ENCODE measurements around the gene CHERP.
A peak's percentile ranks its signal among the peaks of the same experiment; 100 is the strongest.
"Not testable (repeated sequence)": the region's sequence is repeated elsewhere in the genome, so short reads cannot be mapped to it uniquely, and the experiment has no call there.

The CHERP gene

GRCh38 chr19:16571283-16571682 is 29.0 kb upstream of the CHERP start:
- Mint-ChIP-seq H3K27me3 (ENCODE audit: low read depth) (no peaks in the 10 kb centered on the region), H3K4me1 (ENCODE audit: low read depth) (peaks cover 57% of the 10 kb centered on the region), H3K9me3 (peaks cover 2% of the 10 kb centered on the region), H3K27ac (peak overlapping the region; percentile 83), H3K4me3 (peak overlapping the region; percentile 90), H3K36me3 (ENCODE audit: low read depth) (peaks cover 48% of the 10 kb centered on the region)

GRCh38 chr19:16569609-16570320 is 27.5 kb upstream of the CHERP start:
- Mint-ChIP-seq H3K9me3 (peaks cover 3% of the 10 kb centered on the region), H3K36me3 (ENCODE audit: low read depth) (peaks cover 48% of the 10 kb centered on the region), H3K4me1 (ENCODE audit: low read depth) (peaks cover 57% of the 10 kb centered on the region), H3K4me3 (no peak overlapping the region), H3K27ac (peak overlapping the region; percentile 63), H3K27me3 (ENCODE audit: low read depth) (no peaks in the 10 kb centered on the region)

- Mint-ChIP-seq H3K4me3 (no peak overlapping the region), H3K9me3 (peaks cover 3% of the 10 kb centered on the region), H3K27me3 (ENCODE audit: low read depth) (no peaks in the 10 kb centered on the region), H3K36me3 (ENCODE audit: low read depth) (peaks cover 53% of the 10 kb centered on the region), H3K27ac (peak overlapping the region; percentile 99), H3K4me1 (ENCODE audit: low read depth) (peaks cover 50% of the 10 kb centered on the region)
These were observed 24.5 kb upstream of the CHERP start for GRCh38 chr19:16566702-16567101.

GRCh38 chr19:16566161-16566560 is 23.9 kb upstream of the CHERP start:
- Mint-ChIP-seq H3K27me3 (ENCODE audit: low read depth) (no peaks in the 10 kb centered on the region), H3K27ac (peak overlapping the region; percentile 99), H3K4me1 (ENCODE audit: low read depth) (peaks cover 49% of the 10 kb centered on the region), H3K9me3 (peaks cover 3% of the 10 kb centered on the region), H3K4me3 (peak overlapping the region; percentile 83), H3K36me3 (ENCODE audit: low read depth) (peaks cover 57% of the 10 kb centered on the region)

GRCh38 chr19:16564842-16565241 is 22.6 kb upstream of the CHERP start:
- Mint-ChIP-seq H3K9me3 (peaks cover 3% of the 10 kb centered on the region), H3K36me3 (ENCODE audit: low read depth) (peaks cover 59% of the 10 kb centered on the region), H3K4me3 (no peak overlapping the region), H3K27me3 (ENCODE audit: low read depth) (no peaks in the 10 kb centered on the region), H3K4me1 (ENCODE audit: low read depth) (peaks cover 42% of the 10 kb centered on the region), H3K27ac (peak overlapping the region; percentile 46)

GRCh38 chr19:16562608-16563025 is 20.4 kb upstream of the CHERP start:
- H3K27ac Mint-ChIP-seq: no peak overlapping the region
- H3K4me1 Mint-ChIP-seq (ENCODE audit: low read depth): peaks cover 33% of the 10 kb centered on the region
- no peaks in the 10 kb centered on the region for H3K27me3 Mint-ChIP-seq (ENCODE audit: low read depth)
- peaks cover 3% of the 10 kb centered on the region for H3K9me3 Mint-ChIP-seq
- H3K36me3 Mint-ChIP-seq (ENCODE audit: low read depth): peaks cover 50% of the 10 kb centered on the region
- H3K4me3 Mint-ChIP-seq: no peak overlapping the region

GRCh38 chr19:16561382-16561781 is 19.1 kb upstream of the CHERP start:
- Mint-ChIP-seq H3K27me3 (ENCODE audit: low read depth) (no peaks in the 10 kb centered on the region), H3K4me1 (ENCODE audit: low read depth) (peaks cover 27% of the 10 kb centered on the region), H3K9me3 (peaks cover 2% of the 10 kb centered on the region), H3K4me3 (no peak overlapping the region), H3K36me3 (ENCODE audit: low read depth) (peaks cover 49% of the 10 kb centered on the region), H3K27ac (peak overlapping the region; percentile 36)

- Mint-ChIP-seq H3K27ac (peak overlapping the region; percentile 45), H3K27me3 (ENCODE audit: low read depth) (no peaks in the 10 kb centered on the region), H3K4me3 (no peak overlapping the region), H3K4me1 (ENCODE audit: low read depth) (peaks cover 20% of the 10 kb centered on the region), H3K9me3 (no peaks in the 10 kb centered on the region), H3K36me3 (ENCODE audit: low read depth) (peaks cover 46% of the 10 kb centered on the region)
These were observed 17.6 kb upstream of the CHERP start for GRCh38 chr19:16559780-16560276.

- Mint-ChIP-seq H3K27ac (no peak overlapping the region), H3K4me1 (ENCODE audit: low read depth) (peaks cover 4% of the 10 kb centered on the region), H3K9me3 (no peaks in the 10 kb centered on the region), H3K27me3 (ENCODE audit: low read depth) (no peaks in the 10 kb centered on the region), H3K36me3 (ENCODE audit: low read depth) (peaks cover 33% of the 10 kb centered on the region), H3K4me3 (no peak overlapping the region)
These were observed 12.5 kb upstream of the CHERP start for GRCh38 chr19:16554776-16555175.

GRCh38 chr19:16551902-16552301 is 9.7 kb upstream of the CHERP start:
- not testable (repeated sequence) for H3K4me1 Mint-ChIP-seq (ENCODE audit: low read depth); H3K9me3 Mint-ChIP-seq; H3K4me3 Mint-ChIP-seq; H3K27ac Mint-ChIP-seq; H3K27me3 Mint-ChIP-seq (ENCODE audit: low read depth)
- peaks cover 27% of the 10 kb centered on the region for H3K36me3 Mint-ChIP-seq (ENCODE audit: low read depth)

GRCh38 chr19:16548956-16549355 is 6.7 kb upstream of the CHERP start:
- Mint-ChIP-seq H3K9me3 (no peaks in the 10 kb centered on the region), H3K4me1 (ENCODE audit: low read depth) (peaks cover 9% of the 10 kb centered on the region), H3K27me3 (ENCODE audit: low read depth) (no peaks in the 10 kb centered on the region), H3K4me3 (no peak overlapping the region), H3K36me3 (ENCODE audit: low read depth) (peaks cover 14% of the 10 kb centered on the region), H3K27ac (no peak overlapping the region)

GRCh38 chr19:16544473-16545231 is 2.4 kb upstream of the CHERP start:
- Mint-ChIP-seq H3K27ac (peak overlapping the region; percentile 3), H3K9me3 (no peaks in the 10 kb centered on the region), H3K36me3 (ENCODE audit: low read depth) (peaks cover 10% of the 10 kb centered on the region), H3K27me3 (ENCODE audit: low read depth) (no peaks in the 10 kb centered on the region), H3K4me3 (no peak overlapping the region), H3K4me1 (ENCODE audit: low read depth) (peaks cover 24% of the 10 kb centered on the region)

GRCh38 chr19:16543734-16544133 is 1.5 kb upstream of the CHERP start:
- peak overlapping the region; percentile 94 for H3K4me3 Mint-ChIP-seq
- peaks cover 15% of the 10 kb centered on the region for H3K36me3 Mint-ChIP-seq (ENCODE audit: low read depth)
- H3K27ac Mint-ChIP-seq; H3K27me3 Mint-ChIP-seq (ENCODE audit: low read depth); H3K9me3 Mint-ChIP-seq: not testable (repeated sequence)
- H3K4me1 Mint-ChIP-seq (ENCODE audit: low read depth): peaks cover 26% of the 10 kb centered on the region

GRCh38 chr19:16542910-16543472 is 754 bp upstream of the CHERP start:
- peak overlapping the region; percentile 94 for H3K4me3 Mint-ChIP-seq
- H3K4me1 Mint-ChIP-seq (ENCODE audit: low read depth): peaks cover 28% of the 10 kb centered on the region
- H3K9me3 Mint-ChIP-seq: no peaks in the 10 kb centered on the region
- peaks cover 20% of the 10 kb centered on the region for H3K36me3 Mint-ChIP-seq (ENCODE audit: low read depth)
- H3K27me3 Mint-ChIP-seq (ENCODE audit: low read depth): no peaks in the 10 kb centered on the region
- peak overlapping the region; percentile 89 for H3K27ac Mint-ChIP-seq
